Pancreas (tissue), 10 donors: ENCODE results near the gene ITGB3BP. TPM values are rescaled to one million over a fixed set of nuclear protein-coding genes. Genes with fewer than 3 reads are reported as not detected.
"Not testable (repeated sequence)": the region's sequence is repeated elsewhere in the genome, so short reads cannot be mapped to it uniquely, and the experiment has no call there.

Experiments
- ATAC-seq, 4 donors: fragments of 200-7000 bp; cut with Tn5 transposase; one replicate each; pipeline versions ENCODE4 v1.8.0 to v1.9.1; 2020; ENCODE audit warnings: mild to moderate bottlenecking in 4 of 4, moderate library complexity in 4 of 4
- DNase-seq, 6 donors: peaks; one replicate each; pipeline ENCODE4 v3.0.0-alpha.2; 2020
- FAIRE-seq: peaks from 2 replicates; lab custom pipeline; 2012; peaks lifted over from hg19 to GRCh38; lab: Jason Lieb, UNC
- H3K27ac ChIP-seq, 4 donors: fragments of 200-600 bp; sonication (generic); 1 replicate in 3 of 4; 2 replicates in 1 of 4; pipeline versions ENCODE4 v1.5.0 to v1.8.0; 2020
- H3K27me3 ChIP-seq, 4 donors: fragments of 200-600 bp; one replicate each; pipeline ENCODE4 v1.8.0; 2021
- H3K36me3 ChIP-seq, 3 donors: fragments of 200-600 bp; sonication (generic) in 1 of 3; one replicate each; pipeline versions ENCODE4 v1.5.0 to v1.8.0; 2020 to 2021
- H3K4me1 ChIP-seq, 3 donors: fragments of 200-600 bp; one replicate each; pipeline ENCODE4 v1.8.0; 2021
- H3K4me3 ChIP-seq, 4 donors: fragments of 200-600 bp; sonication (generic) in 2 of 4; one replicate each; pipeline versions ENCODE4 v1.5.0 to v1.8.0; 2020 to 2021
- H3K9me3 ChIP-seq, 4 donors: fragments of 200-600 bp; one replicate each; pipeline ENCODE4 v1.8.0; 2021
- CTCF ChIP-seq, 4 donors: fragments of 200-600 bp; sonication (generic) in 3 of 4; IDR thresholded peaks; one replicate each; pipeline versions ENCODE4 v1.5.0 to v1.8.0; 2021; ENCODE audit warnings: antibody characterized with exemption in 4 of 4
- WGBS, 2 donors: extraction: QIAGEN DNeasy Blood & Tissue Kit; methylation state at CpG; one replicate each; pipeline ENCODE4 v1.1.7; 2013; 5-methylcytosine and 5-hydroxymethylcytosine counted together
- intact Hi-C, 3 donors: fragments of 100-400 bp; cut with DNase I; formaldehyde crosslinking; loops; one replicate each; pipeline versions ENCODE4 v1.11.1 to v1.14.2; 2022
- polyA plus RNA-seq, 2 donors: library from polyadenylated mRNA; stranded (reverse); fragments of 200-250 nt; gene quantifications; one replicate each; pipeline ENCODE4 v1.2.3, GENCODE V29; 2013
- total RNA-seq, 6 donors: library from RNA; stranded (reverse); fragmentation: NEBNext Ultra II Directional in 4 of 6; extraction: Animal tissue kit (Norgen Biotek cat#: 25700) in 4 of 6; gene quantifications; one replicate each; pipeline versions ENCODE4 v1.2.1 to v1.2.4, GENCODE V29; 2021 to 2023
- donor health status: healthy with polysubstance abuse.
- donor health status: DM: no; HTN: no; CAD: no; lungs with moderate emphysema.
- donor health status: DM: no; HTN: no; CAD: no.
- donor health status: control.
- donor health status: control.
- donor health status: Bipolar disorder and iron deficiency.
- donor health status: DM: yes; HTN: yes; CAD: no.
- donor health status: DM: no; HTN: no; CAD: no.
- donor health status: DM: no; HTN: no; CAD: no.
- donor health status: DM: yes; HTN: yes; CAD: no.

ITGB3BP gene
- 10 to 100 TPM in 1 of 6 donors, 1 to 10 TPM in 5; 4.3 to 15.5 (median 7.4) TPM for total RNA-seq
- 10 to 100 TPM in 1 of 2 donors, 1 to 10 TPM in 1; 7.9 to 18.0 TPM for polyA plus RNA-seq

GRCh38 chr1:63522891-63523728 lies at the start of gene ITGB3BP, which contains the start of gene EFCAB7:
ITGB3BP (minus strand) TSS chr1:63523225; CDS start chr1:63523133, 92 bp downstream.
EFCAB7 (plus strand) TSS chr1:63523525; CDS start chr1:63525573, 2,048 bp downstream.
- ATAC-seq = peak; percentile 93 to 97 (median 96)
- peak; percentile 72 to 89 (median 85) for DNase-seq
- H3K27me3 ChIP-seq = no peaks in the 10 kb centered on the region
- H3K4me1 ChIP-seq = peaks cover 0 to 15% (median 7%) of the 10 kb centered on the region in 3 donors
- H3K36me3 ChIP-seq = no peaks in the 10 kb centered on the region
- H3K9me3 ChIP-seq = no peaks in the 10 kb centered on the region
- peak within 1 kb of the TSS; percentile 46 to 70 (median 46) for H3K4me3 ChIP-seq
- intact Hi-C loops = no loop called here
- H3K27ac ChIP-seq = peak within 1 kb of the TSS; percentile 71 to 94 (median 92)
- no peak for FAIRE-seq
- TF ChIP-seq CTCF (IDR thresholded peaks at IDR 0.05) = no peak
- WGBS, 2 donors = 0% methylated on average over 50 of the region's 50 CpGs

GRCh38 chr1:63572686-63573085 lies 49.7 kb upstream of the ITGB3BP start:
- H3K36me3 ChIP-seq, ATAC-seq, FAIRE-seq, H3K4me1 ChIP-seq, H3K27ac ChIP-seq, intact Hi-C loops, DNase-seq, H3K27me3 ChIP-seq, H3K4me3 ChIP-seq, H3K9me3 ChIP-seq: not testable (repeated sequence)
- 91 to 93% methylated on average over 8 of the region's 8 CpGs for WGBS, 2 donors

GRCh38 chr1:63569640-63570316 lies 46.8 kb upstream of the ITGB3BP start:
- intact Hi-C loops = no loop called here
- no peak overlapping the region for H3K4me3 ChIP-seq
- 72 to 76% methylated on average over 3 of the region's 3 CpGs for WGBS, 2 donors

GRCh38 chr1:63569068-63569467 lies 46.0 kb upstream of the ITGB3BP start:
- no peaks in the 10 kb centered on the region for H3K9me3 ChIP-seq
- WGBS, 2 donors = 87 to 93% methylated on average over 4 of the region's 4 CpGs
- DNase-seq (no peak), FAIRE-seq (no peak), ATAC-seq (no peak)
- H3K36me3 ChIP-seq = no peaks in the 10 kb centered on the region
- H3K27me3 ChIP-seq = no peaks in the 10 kb centered on the region
- no peak overlapping the region for H3K27ac ChIP-seq
- no peaks in the 10 kb centered on the region for H3K4me1 ChIP-seq
- no peak for TF ChIP-seq CTCF (IDR thresholded peaks at IDR 0.05)
- no peak overlapping the region for H3K4me3 ChIP-seq
- intact Hi-C loops = no loop called here

More at GRCh38 chr1:63569640-63570316, 46.8 kb upstream of the ITGB3BP start:
- Histone ChIP-seq H3K27me3 (no peaks in the 10 kb centered on the region), H3K36me3 (no peaks in the 10 kb centered on the region), H3K4me1 (no peaks in the 10 kb centered on the region), H3K9me3 (no peaks in the 10 kb centered on the region), H3K27ac (no peak overlapping the region)
- TF ChIP-seq CTCF (IDR thresholded peaks at IDR 0.05) = no peak
- FAIRE-seq = no peak
- ATAC-seq = no peak
- DNase-seq = no peak

- Histone ChIP-seq H3K4me3 (no peak overlapping the region), H3K27ac (no peak overlapping the region), H3K36me3 (no peaks in the 10 kb centered on the region), H3K9me3 (no peaks in the 10 kb centered on the region), H3K4me1 (peaks cover 0 to under 1% (median 0%) of the 10 kb centered on the region in 3 donors), H3K27me3 (no peaks in the 10 kb centered on the region)
- TF ChIP-seq CTCF (IDR thresholded peaks at IDR 0.05) = no peak
- intact Hi-C loops = no loop called here
- DNase-seq (no peak), ATAC-seq (no peak), FAIRE-seq (no peak)
These were observed 40.7 kb upstream of the ITGB3BP start for GRCh38 chr1:63563745-63564144.
